LNCaP clone FGC (cell line): ENCODE results near the gene PLXNA2.

Source experiments
- DNase-seq: peaks from one replicate; pipeline ENCODE4 v3.0.0-alpha.2; 2011; ENCODE audit warnings: low read depth
- H3K4me3 ChIP-seq: 2 replicates; pipeline ENCODE4 v1.5.1; 2011; ENCODE audit warnings: mild to moderate bottlenecking, low read depth, low read length, control low read depth
- TF ChIP-seq, protein P1 (sequence below): IDR thresholded peaks from 2 replicates; pipeline ENCODE4 v1.5.1; 2012; ENCODE audit warnings: mild to moderate bottlenecking; ENCODE audit not compliant: control insufficient read depth, insufficient read depth; ENCODE audit errors: extremely low read depth

Gene PLXNA2

DNA sequence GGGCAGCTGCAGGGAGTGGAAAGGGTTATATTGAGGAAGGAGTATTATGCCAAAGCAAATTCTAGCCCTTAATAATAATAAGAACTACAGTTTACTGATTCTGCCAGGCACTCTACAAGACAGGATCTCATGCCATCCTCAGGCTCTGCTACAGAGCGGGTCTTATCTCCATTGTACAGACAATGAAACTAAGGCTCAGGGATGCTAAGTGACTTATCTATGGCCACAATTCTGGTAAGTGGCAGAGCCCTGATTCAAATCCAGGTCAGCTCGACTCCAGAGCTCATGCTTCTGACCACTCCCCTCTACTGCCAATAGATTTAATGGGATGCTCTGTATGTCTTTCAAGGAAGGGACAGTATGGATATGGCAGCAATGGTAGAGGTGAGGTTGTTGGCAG is 187.1 kb downstream of the PLXNA2 start:
- TF ChIP-seq, protein P1, sequence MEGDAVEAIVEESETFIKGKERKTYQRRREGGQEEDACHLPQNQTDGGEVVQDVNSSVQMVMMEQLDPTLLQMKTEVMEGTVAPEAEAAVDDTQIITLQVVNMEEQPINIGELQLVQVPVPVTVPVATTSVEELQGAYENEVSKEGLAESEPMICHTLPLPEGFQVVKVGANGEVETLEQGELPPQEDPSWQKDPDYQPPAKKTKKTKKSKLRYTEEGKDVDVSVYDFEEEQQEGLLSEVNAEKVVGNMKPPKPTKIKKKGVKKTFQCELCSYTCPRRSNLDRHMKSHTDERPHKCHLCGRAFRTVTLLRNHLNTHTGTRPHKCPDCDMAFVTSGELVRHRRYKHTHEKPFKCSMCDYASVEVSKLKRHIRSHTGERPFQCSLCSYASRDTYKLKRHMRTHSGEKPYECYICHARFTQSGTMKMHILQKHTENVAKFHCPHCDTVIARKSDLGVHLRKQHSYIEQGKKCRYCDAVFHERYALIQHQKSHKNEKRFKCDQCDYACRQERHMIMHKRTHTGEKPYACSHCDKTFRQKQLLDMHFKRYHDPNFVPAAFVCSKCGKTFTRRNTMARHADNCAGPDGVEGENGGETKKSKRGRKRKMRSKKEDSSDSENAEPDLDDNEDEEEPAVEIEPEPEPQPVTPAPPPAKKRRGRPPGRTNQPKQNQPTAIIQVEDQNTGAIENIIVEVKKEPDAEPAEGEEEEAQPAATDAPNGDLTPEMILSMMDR, result no peak
- H3K4me3 ChIP-seq, result no peak overlapping the region
- DNase-seq, result no peak

DNA sequence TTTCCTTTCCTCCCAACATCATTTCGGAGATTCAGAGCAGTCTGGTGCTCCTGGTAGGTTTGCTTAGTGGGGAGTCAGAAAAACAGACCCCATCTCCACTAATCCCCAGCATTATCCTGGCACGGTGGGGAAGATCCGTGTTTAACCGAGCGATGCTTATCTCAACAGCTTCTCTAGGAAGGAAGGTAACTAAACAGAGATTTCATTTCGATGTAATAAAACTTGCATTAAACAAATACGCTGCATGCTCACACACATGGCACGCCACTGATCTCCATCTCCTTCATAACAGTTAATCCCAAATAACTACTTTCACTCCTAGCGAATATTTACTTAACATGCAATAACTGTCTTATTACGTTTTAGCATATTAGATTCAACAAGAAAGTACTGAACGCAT is 188.6 kb downstream of the PLXNA2 start:
- TF ChIP-seq, protein P1, result no peak
- H3K4me3 ChIP-seq, result no peak overlapping the region
- DNase-seq, result peak; percentile 78

DNA sequence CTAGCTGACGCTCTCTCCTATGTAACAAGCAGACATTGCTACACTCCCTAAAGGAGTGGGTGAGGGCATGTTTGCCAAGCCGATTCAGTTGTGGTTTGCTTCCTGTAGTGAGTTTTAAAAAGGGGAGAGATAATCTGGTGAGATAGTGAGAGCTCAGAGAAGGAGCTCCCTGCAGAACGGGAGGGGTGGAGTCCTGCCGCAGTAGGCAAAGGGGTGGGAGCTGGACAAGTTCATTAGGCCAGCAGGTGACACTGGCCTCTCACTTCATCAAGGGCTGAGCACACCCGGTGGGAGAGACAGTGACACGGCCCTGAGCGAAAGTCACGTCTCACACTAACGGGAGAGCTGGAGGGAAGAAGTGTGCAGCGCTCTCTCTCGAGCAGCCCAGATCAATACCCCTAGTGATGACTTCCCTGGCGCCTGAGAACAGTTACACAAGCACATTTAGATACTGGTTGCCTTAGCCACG is 189.2 kb downstream of the PLXNA2 start:
- DNase-seq, result no peak
- TF ChIP-seq, protein P1, result no peak
- no peak overlapping the region for H3K4me3 ChIP-seq

DNA sequence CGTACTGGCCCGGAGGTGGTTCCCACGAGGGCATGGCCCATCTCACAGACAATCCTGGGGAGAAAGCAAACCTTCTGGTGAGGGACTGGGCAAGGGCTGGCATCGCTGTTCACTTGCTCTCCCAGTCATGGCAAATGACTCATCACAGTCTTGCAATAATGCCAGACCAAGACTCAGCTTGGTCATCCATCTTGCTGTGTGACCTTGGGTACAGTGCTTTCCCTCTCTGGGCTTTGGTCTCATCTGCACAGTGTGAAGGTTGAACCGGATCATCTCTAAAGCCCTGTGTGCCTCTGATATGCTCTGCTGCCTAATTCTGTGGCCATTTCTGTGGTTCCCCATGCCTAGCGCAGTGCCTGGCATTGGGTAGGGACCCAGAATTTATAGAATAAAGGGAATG is 189.7 kb downstream of the PLXNA2 start:
- TF ChIP-seq, protein P1, result no peak
- DNase-seq, result no peak
- H3K4me3 ChIP-seq, result no peak overlapping the region

DNA sequence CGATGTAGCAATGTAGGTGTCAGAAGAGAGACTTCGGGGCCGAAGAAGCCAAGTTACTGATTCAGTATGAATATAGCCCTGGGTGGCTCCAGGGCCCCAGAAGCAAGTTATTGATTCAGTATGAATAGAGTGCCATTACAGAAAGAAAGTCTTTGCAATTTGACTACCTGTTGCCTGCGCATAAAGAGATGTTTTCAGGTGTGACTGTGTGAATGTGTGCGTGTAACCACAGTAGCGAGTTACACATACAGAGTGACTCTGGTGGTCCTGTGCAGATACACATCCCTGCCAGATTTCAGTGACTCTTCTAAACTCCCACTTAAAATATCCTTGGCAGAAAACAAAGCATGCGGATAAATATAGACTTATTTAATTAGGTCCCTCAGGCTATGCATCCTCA is 190.5 kb downstream of the PLXNA2 start:
- H3K4me3 ChIP-seq, result no peak overlapping the region
- TF ChIP-seq, protein P1, result no peak
- DNase-seq, result no peak

DNA sequence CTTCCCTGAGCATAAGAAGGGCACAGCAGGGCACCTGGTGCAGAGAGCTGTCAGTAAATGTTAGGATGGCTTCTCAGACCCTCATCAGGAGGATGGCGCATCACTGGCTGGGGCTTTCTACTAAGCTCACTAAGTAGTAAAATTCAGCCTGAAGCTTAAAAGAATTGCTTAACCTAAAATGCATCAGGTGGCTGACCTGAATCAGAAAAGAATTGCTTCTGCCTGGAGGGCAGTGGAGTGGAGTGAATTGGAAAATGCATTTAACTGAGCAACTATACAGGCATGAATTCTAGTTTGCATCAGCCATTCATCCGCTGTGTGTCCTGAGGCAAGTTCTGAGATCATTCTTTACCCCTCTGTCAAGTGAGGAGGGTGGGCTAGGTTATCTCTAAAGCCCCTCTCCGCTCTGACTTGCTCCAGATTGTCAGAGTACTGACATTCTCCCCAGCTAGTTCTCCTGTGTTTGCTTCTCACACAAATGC is 191.2 kb downstream of the PLXNA2 start:
- TF ChIP-seq, protein P1, result no peak
- no peak overlapping the region for H3K4me3 ChIP-seq
- DNase-seq, result no peak

DNA sequence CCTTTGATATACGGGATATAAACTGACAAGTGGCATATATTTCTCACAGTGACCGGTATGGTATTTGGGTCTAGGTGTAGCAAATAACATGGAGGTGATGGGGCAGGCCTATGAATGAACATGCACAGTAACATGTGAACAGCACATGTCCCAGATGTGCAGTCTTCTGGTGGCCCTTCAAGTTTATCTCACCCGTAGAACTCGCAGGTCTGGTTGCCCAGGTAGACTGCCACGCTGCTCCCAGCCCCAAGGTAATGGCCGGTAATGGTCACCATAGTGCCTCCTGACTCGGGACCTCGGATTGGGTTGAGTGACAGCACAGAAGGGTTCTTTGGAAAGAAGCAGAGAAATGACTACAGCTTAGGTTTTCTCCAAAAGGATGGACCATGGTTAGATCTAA is 192.0 kb downstream of the PLXNA2 start:
- DNase-seq, result no peak
- H3K4me3 ChIP-seq, result no peak overlapping the region
- TF ChIP-seq, protein P1, result no peak
